OCI-M2 (cell line): ENCODE measurements around the gene CRACR2B.

Source experiments
- DNase-seq: peaks from one replicate; lab custom pipeline; 2025; ENCODE audit not compliant: unreplicated experiment; lab: John Stamatoyannopoulos, UW

The CRACR2B gene

DNA sequence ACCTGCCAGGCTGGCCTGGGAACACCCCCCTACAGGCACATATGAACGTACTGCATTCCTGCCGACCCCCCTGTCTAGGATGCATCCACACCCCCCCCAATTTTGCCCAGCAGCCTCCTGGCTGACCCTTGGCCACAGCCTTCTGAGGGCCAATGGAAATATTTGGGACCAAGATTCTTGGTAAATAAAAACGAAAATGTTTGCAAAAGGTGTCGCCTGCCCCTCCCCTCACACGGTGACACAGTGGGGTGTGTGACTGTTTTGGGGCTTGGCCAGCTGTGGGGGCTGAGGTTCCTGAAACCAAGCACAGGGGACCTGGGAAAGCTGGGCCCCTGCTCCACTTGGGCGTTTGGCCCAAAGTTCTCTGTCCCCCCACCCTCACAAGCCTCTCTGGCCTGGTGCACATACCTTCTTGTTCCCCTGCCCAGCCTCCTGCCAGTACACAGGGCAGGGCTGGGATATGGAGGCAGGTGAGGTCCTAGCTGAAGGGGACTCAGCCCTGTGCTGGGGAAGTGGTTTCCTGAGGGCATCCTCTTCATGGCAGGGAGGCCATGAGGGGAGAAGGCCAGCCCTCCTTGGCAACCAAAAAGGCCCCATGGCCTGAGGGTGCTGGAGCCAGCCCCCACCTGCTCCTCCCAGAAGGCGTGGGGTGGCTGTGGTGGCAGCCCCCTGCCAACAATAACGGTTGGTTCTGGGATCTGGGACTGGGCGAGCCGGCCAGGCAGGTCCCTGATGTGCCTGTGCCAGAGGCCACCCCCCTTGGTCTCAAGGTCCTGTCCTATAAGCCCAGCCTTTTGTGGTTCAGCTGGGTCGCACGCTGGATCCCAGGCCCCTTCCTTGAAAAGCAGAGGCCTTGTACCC, 2.1 kb upstream of the CRACR2B start:
- DNase-seq, result no peak

DNA sequence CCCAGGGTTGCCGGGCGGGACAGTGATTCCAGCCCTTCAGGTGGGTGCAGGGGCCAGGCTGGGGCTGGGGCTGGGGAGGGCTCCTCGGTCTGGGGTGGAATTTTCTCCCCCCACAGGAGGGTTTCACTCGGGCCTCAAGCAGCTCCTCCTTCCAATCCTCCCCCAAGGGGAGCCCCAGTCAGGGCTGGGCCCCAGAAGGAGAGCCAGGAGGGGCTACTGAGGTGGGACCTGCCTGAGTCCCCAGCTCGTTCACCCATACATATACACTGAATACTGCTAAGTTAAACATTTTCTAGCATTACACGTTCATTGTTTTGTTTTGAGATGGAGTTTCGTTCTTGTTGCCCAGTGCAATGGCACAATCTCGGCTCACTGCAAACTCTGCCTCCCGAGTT, 1.5 kb upstream of the CRACR2B start:
- DNase-seq, result no peak

DNA sequence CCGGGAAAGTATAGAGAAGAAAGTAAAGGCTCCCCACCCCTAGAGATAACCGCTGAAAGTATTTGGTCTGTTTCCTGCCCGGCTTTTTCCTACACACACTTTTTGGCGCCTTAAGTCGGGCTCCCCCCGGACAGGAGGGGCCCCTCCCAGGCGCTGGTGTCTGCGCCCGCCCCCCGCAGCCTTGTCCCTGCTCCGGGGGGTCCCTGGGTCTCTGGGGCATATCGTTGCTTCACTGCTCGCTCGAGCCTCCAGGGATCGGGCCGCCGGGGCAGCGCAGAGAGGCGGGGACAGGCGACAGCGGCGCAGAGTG, 928 bp upstream of the CRACR2B start:
- DNase-seq, result no peak

DNA sequence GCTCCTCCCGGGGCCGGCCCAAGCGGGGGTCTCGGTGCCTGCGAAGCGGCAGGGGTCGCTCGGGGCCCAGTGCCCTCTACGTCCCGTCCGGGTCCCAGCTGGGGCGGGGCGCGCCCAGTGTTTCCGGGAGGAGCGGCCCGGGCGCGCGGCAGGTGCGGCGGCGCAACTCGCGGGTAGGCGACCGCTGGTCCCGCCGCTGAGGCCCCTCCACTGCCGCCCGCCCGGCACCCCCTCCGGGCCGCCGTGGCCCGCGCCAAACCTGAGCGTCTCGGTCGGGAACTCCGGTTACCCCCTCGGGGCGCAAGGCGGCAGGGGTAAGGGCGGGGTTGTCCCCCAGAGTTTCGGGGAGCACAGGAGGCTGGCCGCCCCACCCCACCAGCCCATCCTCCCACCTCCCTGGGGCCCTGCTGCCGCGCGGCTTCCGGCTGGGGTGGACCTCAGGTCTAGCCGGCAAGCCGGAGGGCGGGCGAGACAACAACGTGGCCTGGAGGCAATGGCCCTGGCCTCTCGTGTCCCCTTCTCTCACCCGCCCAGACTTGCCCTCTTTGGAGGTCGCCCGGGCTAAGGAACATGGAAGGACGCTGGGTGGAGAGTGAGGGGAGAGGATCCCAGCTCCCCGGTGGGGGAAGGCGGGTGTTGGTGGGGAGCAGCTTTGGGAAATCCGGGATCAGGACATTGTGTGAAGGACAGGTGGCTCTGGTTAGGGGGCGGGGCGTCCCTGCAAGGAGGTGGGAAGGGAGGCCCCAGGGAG, 398 bp upstream of the CRACR2B start:
- no peak for DNase-seq

DNA sequence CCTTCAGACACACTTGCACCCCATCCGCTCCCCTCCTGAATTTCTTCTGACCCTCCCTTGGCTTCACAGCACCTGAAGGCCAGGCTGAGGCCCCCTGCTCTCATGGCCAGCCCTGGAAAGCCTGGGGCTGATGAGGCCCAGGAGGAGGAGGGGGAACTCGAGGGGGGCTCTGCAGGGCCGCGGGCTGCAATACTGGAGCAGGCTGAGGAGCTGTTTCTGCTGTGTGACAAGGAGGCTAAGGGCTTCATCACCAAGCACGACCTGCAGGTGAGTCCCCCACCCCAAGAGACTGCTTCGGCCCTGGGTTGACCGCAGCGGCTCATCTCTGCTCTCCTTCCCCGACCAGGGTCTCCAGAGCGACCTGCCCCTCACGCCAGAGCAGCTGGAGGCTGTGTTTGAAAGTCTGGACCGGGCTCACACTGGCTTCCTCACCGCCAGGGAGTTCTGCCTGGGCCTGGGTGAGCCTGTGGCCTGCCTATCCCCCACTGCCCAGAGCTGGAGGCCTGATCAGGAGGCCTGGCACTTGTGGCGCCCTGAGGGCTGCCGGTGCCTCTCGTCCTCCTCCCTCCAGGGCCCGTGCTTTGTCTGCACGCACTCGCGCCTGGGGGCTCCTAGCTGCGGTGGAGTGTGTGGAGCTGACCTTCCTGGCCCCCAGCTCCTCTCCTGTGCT, 922 bp downstream of the CRACR2B start:
- no peak for DNase-seq

DNA sequence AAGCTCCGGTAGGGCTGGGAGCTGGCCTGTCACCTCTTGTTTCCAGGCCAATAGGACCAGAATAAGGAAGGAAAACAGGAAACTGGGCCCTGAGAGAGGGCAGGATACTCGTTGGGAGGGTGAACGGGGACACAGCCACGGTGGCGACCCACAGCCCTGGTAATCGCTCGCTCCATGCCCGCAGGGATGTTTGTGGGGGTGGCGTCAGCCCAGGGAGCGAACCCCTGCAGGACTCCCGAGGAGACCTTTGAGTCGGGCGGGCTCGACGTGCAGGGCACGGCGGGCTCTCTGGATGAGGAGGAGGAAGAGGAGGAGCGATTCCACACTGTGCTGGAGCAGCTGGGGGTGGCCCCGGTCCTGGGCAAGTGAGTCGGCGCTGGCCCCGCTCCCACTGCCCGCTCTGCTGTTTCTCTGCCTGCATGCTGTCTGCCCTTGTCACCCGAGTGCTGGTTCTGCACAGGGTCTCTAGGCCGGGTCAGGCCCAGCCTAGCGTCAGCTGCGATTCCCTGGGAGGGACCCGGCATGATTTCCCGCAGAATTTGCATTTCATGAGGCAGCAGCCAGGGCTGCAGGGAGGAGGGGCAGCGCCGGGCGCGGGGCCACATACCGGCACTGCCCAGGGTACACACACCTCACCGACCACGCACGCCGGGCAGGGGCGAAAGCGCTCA, 1.6 kb downstream of the CRACR2B start:
- no peak for DNase-seq

DNA sequence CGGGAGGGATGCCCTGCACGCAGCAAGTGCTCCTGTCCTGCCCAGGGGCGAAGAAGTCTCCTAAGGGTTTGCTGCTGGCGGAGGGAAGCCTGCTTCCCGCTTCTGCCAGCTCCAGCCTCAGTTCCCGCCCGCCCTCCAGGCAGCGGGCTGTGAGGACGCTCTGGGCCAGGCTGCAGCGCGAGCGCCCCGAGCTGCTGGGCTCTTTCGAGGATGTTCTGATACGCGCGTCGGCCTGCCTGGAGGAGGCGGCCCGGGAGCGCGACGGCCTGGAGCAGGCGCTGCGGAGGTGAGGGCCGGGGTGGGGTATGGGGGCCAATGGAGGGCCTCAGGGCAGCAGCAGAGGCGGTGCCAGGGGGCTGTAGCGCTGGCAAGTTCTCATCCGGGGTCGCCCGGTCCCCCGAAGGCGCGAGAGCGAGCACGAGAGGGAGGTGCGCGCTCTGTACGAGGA, 2.2 kb downstream of the CRACR2B start:
- DNase-seq, result no peak

DNA sequence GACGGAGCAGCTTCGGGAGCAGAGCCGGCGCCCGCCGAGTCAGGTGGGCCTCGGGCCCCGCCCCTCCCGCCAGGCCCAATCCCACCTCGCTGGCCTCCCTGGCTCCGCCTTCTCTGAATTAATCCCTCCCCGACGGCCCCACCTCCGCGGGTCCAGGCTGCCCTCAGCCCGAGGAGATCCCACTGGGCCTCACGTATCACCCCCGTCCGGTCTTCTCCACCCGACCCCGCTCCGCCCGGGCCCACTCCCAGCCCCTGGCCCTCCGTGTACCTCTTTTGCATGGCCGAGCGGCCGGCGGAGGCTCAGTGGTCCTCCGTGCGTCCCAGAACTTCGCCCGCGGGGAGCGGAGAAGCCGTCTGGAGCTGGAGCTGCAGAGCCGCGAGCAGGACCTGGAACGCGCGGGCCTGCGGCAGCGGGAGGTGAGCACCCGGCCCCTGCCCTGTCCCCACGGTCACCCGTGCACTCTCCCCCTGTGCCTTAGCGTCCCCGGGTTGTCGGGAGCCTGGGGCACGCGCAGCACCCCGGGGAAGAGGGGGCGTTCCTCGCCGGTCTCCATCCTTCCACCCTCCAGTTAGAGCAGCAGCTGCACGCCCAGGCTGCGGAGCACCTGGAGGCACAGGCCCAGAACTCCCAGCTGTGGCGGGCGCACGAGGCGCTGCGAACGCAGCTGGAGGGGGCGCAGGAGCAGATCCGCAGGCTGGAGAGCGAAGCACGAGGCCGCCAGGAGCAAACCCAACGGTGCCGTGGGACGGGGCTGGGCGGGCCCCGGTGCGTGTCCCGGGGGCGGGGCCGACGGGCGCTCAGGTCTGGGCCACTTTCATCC, 2.8 kb downstream of the CRACR2B start:
- no peak for DNase-seq

DNA sequence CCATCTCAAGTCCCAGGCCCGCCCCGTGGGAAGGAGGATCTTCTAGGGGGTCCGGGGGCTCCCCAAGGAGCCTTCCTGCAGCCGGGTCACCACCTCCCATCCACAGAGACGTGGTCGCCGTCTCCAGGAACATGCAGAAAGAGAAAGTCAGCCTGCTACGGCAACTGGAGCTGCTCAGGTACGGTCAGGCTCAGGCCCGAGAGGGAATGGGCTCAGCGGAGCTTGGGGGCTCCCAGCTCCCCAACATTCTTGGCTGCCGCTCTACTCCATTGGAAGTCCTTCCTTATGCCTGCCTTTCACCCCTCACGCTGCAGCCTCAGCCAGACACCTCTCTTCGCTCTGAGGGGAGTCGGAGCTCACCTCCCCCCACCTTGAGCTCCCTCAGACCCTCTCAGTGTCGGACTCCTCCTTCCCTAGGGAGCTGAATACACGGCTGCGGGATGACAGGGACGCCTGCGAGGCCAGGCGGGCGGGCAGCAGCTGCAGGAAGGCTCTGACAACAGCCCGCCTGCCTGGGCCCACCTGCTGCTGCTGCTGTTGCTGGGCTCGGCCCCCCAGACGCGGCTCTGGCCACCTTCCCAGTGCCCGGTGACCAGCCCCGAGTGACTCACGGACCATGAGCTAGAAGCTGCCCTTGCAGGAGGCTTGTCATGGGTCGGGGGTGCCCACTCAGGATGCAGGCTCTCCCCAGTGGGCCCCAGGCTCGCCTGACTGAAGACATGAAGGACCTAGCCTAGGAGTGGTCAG, 3.6 kb downstream of the CRACR2B start:
- DNase-seq, result no peak

DNA sequence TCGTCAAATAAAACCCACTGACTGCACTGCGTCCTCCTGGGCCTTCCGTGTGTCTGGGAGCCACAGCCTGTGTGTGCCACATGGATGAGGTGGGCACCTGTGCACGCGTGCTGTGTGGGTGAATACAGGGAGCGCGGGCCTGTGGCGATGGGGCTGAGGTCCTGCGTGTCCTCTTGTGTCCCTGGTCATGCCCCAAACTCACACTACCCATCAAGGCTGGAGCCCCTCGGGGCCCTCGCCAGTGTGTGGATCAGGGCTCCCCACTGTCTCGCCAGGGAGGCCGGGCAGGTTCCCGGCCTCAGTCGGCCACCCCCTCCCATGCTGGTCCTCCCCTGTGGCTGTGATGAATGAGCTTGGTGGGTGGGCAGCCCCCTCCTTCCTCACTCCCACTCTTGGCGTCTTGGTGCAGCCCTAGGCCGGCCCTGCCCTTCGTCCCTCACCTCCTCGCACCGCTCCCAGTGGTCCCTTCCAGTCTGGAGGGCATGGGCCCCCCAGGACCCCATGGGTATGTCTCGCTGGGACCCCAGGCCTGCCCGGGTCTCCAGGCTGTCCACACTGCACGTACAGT, 4.3 kb downstream of the CRACR2B start:
- DNase-seq, result no peak

DNA sequence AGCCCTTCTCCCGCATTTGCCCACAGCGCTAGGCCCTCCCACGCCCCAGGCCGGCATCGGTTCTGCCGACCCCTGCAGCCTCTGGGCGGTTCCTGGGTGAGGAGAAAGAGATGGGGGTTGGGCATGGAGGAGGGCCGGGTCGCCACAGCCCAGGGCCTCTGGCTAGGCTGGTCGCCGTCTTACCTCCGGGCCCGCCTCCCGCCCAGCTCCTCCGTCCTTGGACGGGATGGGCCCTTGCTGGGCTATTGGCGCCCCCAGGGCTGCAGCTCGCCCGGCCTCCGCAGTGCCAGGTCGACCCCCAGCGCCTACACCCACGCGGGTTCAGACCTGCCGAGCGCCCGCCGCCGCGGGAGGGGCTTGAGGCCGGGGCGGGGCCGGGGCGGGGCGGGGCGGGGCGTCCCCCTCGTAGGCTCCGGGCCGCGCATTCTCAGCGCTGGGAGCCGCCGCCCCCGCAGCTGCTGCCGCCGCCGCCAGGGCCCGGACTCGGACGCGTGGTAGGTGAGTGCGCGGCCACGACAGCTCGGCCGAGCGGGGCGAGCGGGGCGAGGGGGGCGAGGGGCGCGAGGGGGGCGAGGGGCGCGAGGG, 4.9 kb downstream of the CRACR2B start, which contains the start of gene CD151:
Gene CD151 (plus strand): TSS at position 424 of the 585 bp plus-strand sequence. CDS start 3,118 bp downstream, outside the sequence.
- no peak for DNase-seq

DNA sequence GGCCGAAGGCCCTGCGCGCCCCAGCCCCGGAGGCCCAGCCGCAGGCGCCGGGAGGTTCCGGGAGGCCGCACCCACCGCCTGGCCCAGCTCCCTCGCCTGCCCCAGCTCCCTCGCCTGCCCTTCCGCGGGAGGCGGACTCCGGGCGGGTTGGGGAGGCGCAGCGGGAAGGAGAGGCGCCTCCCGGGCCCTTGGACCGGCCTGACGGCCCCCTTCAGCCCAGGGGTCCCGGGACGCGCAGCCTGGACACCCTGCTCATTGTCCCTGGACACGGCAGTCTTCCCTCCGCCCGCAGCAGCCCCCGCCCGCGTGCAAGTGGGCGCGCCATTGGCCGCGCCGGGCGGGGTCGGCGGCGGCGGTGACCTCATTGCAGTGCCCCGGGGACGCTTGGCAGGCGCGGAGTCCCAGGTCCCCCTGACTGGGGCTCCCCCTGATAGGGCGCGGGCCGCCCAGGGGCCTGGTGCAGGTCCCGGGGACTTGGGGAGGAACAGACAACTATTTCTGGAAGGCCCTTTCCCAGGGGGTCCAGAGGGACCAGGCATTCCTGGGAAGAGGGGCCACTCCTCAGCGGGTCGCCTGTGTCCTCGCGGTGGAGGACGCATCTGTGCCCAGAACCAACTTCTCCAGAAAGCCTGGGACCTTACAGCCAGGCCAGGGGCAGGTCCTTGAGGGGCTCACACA, 5.5 kb downstream of the CRACR2B start:
- no peak for DNase-seq

- no peak for DNase-seq
Observed at GRCh38 chr11:833849-834311, 6.2 kb downstream of the CRACR2B start.

DNA sequence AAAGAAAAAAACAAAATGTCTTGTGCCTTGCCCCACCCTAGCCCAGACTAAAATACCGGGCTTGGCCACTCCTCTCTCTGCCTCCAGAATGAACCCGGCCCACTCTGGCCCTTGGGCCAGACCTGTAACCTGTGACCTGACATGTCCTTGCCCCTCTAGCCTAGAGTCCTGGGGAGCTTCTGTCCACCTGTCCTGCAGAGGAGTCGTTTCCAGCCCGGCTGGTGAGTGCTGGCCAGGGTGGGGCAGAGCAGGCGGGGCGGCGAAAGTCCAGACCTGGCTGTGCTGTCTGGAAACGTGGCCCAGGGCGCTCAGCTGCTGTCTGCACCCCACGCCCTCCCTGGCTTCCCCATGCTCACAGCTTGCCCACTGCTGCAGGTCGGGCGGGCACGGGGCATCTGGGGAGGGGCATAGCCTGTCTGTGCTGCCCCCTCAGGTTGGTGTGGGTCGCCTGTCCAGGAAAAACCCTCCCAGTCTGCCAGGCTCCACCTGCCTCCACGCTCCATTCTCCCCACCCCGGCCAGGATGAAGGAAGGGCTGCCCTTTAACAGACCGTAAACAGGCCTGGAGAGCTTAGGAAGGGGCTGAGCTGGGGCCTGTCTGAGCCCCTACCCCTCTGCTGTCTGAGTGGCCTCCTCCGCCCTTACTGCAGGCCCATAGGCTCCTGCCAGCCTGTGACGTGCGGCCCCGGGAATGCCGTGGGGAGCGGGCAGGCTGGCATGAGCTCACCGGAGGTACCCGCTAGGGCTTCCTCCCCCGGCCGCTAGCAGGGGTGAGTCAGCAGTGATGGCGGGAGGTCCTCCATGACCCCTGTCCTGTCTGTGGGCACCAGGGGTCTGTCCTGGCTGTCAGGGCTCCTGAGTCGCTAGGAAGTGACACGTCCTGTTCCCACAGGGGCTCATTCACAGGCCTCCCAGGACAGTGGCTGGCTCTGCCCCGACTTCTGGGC, 6.9 kb downstream of the CRACR2B start:
- DNase-seq, result no peak

- no peak for DNase-seq
Observed at GRCh38 chr11:836274-836673, 8.6 kb downstream of the CRACR2B start.

- DNase-seq, result no peak
Observed at GRCh38 chr11:836700-837099, 9.0 kb downstream of the CRACR2B start.
